ENCODE data around the gene IKZF1.

DNA sequence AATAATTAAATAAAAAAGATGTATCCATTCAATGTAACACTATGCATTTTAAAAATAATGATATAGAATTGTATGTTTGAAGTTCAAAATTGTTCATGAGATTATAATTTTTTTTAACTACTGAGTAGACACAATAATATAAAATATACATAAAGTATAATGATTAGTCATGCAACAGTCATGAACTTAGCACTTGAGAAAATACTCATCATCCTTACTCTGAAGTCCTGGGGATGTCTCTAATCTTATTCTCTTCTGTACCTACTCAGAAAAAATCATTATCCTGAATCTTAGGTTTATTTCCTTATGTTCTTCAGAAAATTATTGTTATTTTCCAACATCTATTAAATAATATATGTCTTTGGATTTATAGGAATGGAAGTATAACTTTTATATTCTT is 26.4 kb upstream of the IKZF1 start:
- TF ChIP-seq, protein P1, sequence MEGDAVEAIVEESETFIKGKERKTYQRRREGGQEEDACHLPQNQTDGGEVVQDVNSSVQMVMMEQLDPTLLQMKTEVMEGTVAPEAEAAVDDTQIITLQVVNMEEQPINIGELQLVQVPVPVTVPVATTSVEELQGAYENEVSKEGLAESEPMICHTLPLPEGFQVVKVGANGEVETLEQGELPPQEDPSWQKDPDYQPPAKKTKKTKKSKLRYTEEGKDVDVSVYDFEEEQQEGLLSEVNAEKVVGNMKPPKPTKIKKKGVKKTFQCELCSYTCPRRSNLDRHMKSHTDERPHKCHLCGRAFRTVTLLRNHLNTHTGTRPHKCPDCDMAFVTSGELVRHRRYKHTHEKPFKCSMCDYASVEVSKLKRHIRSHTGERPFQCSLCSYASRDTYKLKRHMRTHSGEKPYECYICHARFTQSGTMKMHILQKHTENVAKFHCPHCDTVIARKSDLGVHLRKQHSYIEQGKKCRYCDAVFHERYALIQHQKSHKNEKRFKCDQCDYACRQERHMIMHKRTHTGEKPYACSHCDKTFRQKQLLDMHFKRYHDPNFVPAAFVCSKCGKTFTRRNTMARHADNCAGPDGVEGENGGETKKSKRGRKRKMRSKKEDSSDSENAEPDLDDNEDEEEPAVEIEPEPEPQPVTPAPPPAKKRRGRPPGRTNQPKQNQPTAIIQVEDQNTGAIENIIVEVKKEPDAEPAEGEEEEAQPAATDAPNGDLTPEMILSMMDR (IDR thresholded peaks at IDR 0.05; ENCODE audit: low read length), result no peak
- TF ChIP-seq EZH2phosphoT487 (IDR thresholded peaks at IDR 0.05; ENCODE audit: low read length), result no peak
- TF ChIP-seq EZH2 (optimal IDR thresholded peaks at IDR 0.05; ENCODE audit: low read depth, low read length), result no peak

All from MM.1S (cell line).